Fibroblast of lung (primary cell): ENCODE results near the gene RPP30. TPM values are rescaled to one million over a fixed set of nuclear protein-coding genes. Genes with fewer than 3 reads are reported as not detected.
"Not testable (repeated sequence)": the region's sequence is repeated elsewhere in the genome, so short reads cannot be mapped to it uniquely, and the experiment has no call there.

Experiments used
- DNase-seq, 2 donors: peaks; one replicate each; pipeline versions ENCODE4 v3.0.0 to v3.0.0-alpha.2; 2010; ENCODE audit warnings: low read depth in 2 of 2
- H2AFZ ChIP-seq: 2 replicates; pipeline ENCODE4 v1.5.1; 2012; ENCODE audit warnings: low read length, control low read depth, inconsistent platforms
- H3K27ac ChIP-seq: 2 replicates; pipeline ENCODE4 v1.5.1; 2011; ENCODE audit warnings: low read length, control low read depth; ENCODE audit not compliant: insufficient read depth
- H3K27me3 ChIP-seq: 2 replicates; pipeline ENCODE4 v1.5.1; 2011; ENCODE audit warnings: mild to moderate bottlenecking, low read length; ENCODE audit not compliant: control insufficient read depth, insufficient read depth
- H3K36me3 ChIP-seq: 2 replicates; pipeline ENCODE4 v1.5.1; 2011; ENCODE audit warnings: low read length; ENCODE audit not compliant: control insufficient read depth, insufficient read depth
- H3K4me1 ChIP-seq: 2 replicates; pipeline ENCODE4 v1.5.1; 2011; ENCODE audit warnings: low read length; ENCODE audit not compliant: control insufficient read depth, insufficient read depth; ENCODE audit errors: extremely low read depth
- H3K4me2 ChIP-seq: 2 replicates; pipeline ENCODE4 v1.5.1; 2011; ENCODE audit warnings: low read length, control low read depth; ENCODE audit not compliant: insufficient read depth; ENCODE audit errors: extremely low read depth
- H3K4me3 ChIP-seq, 4 experiments: fragments of 200-600 bp in 1 of 4; sonication (generic) in 1 of 4; replicated peaks in 1 of 4; 2 replicates each; pipeline ENCODE4 v1.5.1; 2011 to 2016; ENCODE audit warnings: low read length in 4 of 4, low read depth in 3 of 4, mild to moderate bottlenecking in 3 of 4, control low read depth in 2 of 4, inconsistent platforms in 1 of 4, mixed read lengths in 1 of 4; ENCODE audit not compliant: insufficient read depth in 1 of 4; ENCODE audit errors: control extremely low read depth in 1 of 4
- H3K79me2 ChIP-seq: 2 replicates; pipeline ENCODE4 v1.5.1; 2012; ENCODE audit warnings: mild to moderate bottlenecking, low read length, inconsistent platforms; ENCODE audit not compliant: control insufficient read depth, insufficient read depth
- H3K9ac ChIP-seq: 2 replicates; pipeline ENCODE4 v1.5.1; 2011; ENCODE audit warnings: mild to moderate bottlenecking, low read length, control low read depth; ENCODE audit not compliant: insufficient read depth
- H3K9me3 ChIP-seq: 2 replicates; pipeline ENCODE4 v1.5.1; 2012; ENCODE audit warnings: low read depth, low read length; ENCODE audit not compliant: control insufficient read depth, insufficient read depth
- H4K20me1 ChIP-seq: 2 replicates; pipeline ENCODE4 v1.5.1; 2011; ENCODE audit warnings: low read length; ENCODE audit not compliant: control insufficient read depth, insufficient read depth; ENCODE audit errors: extremely low read depth
- CTCF ChIP-seq, 2 donors: IDR thresholded peaks in 1 of 2; conservative IDR thresholded peaks in 1 of 2; 1 replicate in 1 of 2; 2 replicates in 1 of 2; pipeline ENCODE4 v1.5.1; 2011 to 2012; ENCODE audit warnings: low read length in 2 of 2, control low read depth in 1 of 2, inconsistent platforms in 1 of 2, low read depth in 1 of 2, mild to moderate bottlenecking in 1 of 2
- EZH2 ChIP-seq: IDR thresholded peaks from 2 replicates; pipeline ENCODE4 v1.5.1; 2012; ENCODE audit warnings: low read length, control low read depth, mild to moderate bottlenecking; ENCODE audit errors: missing control alignments
- polyA plus RNA-seq, 2 donors: library from polyadenylated mRNA; depleted of rRNA in 1 of 2; stranded (reverse) in 1 of 2; unstranded in 1 of 2; fragments of >200 nt; gene quantifications; 2 replicates each; pipeline ENCODE4 v1.2.1, GENCODE V29; 2011 to 2012; ENCODE audit warnings: missing spikeins in 1 of 2
- total RNA-seq: library from RNA; depleted of rRNA; stranded (reverse); fragments of >200 nt; gene quantifications from 2 replicates; pipeline ENCODE4 v1.2.1, GENCODE V29; 2014

RPP30 gene
- total and polyA plus RNA-seq, 2 donors (not counting 1 experiment from before 2014, with no cell fraction given) = 32.2 to 38.6 TPM

DNA sequence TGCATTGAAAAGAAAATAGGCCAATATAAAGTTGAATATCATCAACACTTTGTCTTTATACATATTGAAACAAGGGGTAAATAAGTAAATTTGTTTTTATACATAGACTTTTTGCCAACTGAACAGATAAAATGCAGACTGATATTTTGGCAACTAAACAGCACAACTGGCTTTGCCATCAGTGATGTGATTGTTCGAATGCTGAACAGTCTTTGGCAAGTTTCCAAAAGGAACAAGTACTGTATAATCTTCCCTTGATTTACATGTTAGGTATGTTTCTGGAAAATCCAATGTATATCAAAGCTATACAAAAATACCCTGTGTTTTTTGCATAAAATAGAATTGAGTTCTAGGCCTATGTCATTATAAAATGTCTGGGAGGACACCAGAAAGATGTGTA lies 67.3 kb downstream of the RPP30 start:
- DNase-seq = no peak
- Histone ChIP-seq H3K4me1 (peaks cover 5% of the 10 kb centered on the region), H3K27ac (no peak overlapping the region), H3K27me3 (no peaks in the 10 kb centered on the region), H3K36me3 (no peaks in the 10 kb centered on the region), H4K20me1 (no peaks in the 10 kb centered on the region), H3K9ac (no peak overlapping the region), H3K4me2 (no peak overlapping the region), H2AFZ (no peak overlapping the region), H3K79me2 (no peaks in the 10 kb centered on the region), H3K4me3 (no peak overlapping the region), H3K9me3 (no peaks in the 10 kb centered on the region)
- TF ChIP-seq EZH2 = no peak
- no peak for TF ChIP-seq CTCF (conservative IDR thresholded peaks at IDR 0.05 in 1 of 2, IDR thresholded peaks at IDR 0.05 in 1 of 2; ENCODE audit: low read depth in 1 of 2, low read length in 2 of 2)

DNA sequence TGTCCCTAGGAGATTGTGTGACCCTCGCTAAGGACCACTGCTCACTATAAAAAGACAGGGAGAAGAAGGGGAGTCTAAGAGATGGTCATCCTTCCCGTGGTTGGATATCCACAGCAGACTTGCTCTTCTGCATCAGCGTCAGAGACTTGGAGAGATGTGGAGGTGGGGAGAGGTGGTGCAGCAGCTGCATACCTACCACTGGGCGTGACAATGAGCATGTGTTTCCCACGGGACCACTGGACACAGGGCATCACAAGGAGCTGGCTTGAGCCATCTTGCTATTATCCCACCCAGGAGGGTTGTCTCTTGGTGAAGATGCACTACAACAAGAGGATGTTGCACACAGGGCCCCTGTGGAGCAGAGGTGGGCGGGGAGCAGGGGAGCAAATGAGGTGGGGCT lies 67.9 kb downstream of the RPP30 start:
- H3K27me3 ChIP-seq = no peaks in the 10 kb centered on the region
- no peaks in the 10 kb centered on the region for H3K36me3 ChIP-seq
- H3K79me2 ChIP-seq = no peaks in the 10 kb centered on the region
- H3K4me3 ChIP-seq = no peak overlapping the region
- peaks cover 5% of the 10 kb centered on the region for H3K4me1 ChIP-seq
- TF ChIP-seq CTCF (conservative IDR thresholded peaks at IDR 0.05 in 1 of 2, IDR thresholded peaks at IDR 0.05 in 1 of 2; ENCODE audit: low read depth in 1 of 2, low read length in 2 of 2) = no peak
- no peak for DNase-seq
- H3K27ac ChIP-seq = no peak overlapping the region
- no peak overlapping the region for H2AFZ ChIP-seq
- H3K4me2 ChIP-seq = no peak overlapping the region
- no peaks in the 10 kb centered on the region for H4K20me1 ChIP-seq
- no peak overlapping the region for H3K9ac ChIP-seq
- H3K9me3 ChIP-seq = no peaks in the 10 kb centered on the region

DNA sequence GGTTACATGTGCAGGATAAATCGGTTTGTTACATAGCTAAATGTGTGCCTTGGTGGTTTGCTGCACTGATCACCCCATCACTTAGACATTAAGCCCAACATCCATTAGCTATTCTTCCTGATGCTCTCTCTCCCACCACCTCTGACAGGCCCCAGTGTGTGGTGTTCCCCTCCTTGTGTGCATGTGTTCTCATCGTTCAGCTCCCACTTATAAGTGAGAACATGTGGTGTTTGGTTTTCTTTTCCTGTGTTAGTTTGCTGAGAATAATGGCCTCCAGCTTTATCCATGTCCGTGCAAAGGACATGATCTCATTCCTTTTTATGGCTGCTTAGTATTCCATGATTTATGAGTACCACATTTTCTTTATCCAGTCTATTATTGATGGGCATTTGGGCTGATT lies 71.2 kb downstream of the RPP30 start:
- not testable (repeated sequence) for H4K20me1 ChIP-seq, H3K9ac ChIP-seq, H3K36me3 ChIP-seq, H3K4me3 ChIP-seq, H3K27ac ChIP-seq, H3K4me1 ChIP-seq, H3K9me3 ChIP-seq, H2AFZ ChIP-seq, DNase-seq, H3K4me2 ChIP-seq, H3K79me2 ChIP-seq, H3K27me3 ChIP-seq

DNA sequence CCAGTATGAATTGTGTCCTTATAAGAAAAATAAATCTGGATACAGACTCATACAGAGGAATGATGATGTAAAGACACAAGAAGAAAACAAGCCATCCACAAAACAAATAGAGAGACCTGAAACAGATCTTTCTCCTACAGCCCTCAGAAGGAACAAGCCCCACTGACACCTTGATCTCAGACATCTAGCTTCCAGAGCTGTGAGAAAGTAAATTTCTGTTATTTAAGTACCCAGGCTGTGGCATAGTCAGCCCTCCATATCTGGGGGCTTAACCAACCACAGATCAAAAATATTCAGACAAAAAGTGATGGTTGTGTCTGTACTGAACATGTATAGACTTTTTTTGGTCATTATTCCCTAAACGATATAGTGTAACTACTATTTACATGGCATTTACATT lies 73.0 kb downstream of the RPP30 start:
- Histone ChIP-seq H3K79me2 (no peaks in the 10 kb centered on the region), H3K27ac (no peak overlapping the region), H2AFZ (no peak overlapping the region), H3K36me3 (no peaks in the 10 kb centered on the region), H3K9ac (no peak overlapping the region), H4K20me1 (no peaks in the 10 kb centered on the region), H3K4me3 (no peak overlapping the region), H3K27me3 (no peaks in the 10 kb centered on the region), H3K9me3 (no peaks in the 10 kb centered on the region), H3K4me1 (no peaks in the 10 kb centered on the region), H3K4me2 (no peak overlapping the region)
- DNase-seq = no peak
- TF ChIP-seq EZH2 = no peak
- TF ChIP-seq CTCF (conservative IDR thresholded peaks at IDR 0.05 in 1 of 2, IDR thresholded peaks at IDR 0.05 in 1 of 2; ENCODE audit: low read depth in 1 of 2, low read length in 2 of 2) = no peak
